Astrocyte (in vitro differentiated cells and primary cell): ENCODE results near the gene CLCNKA. TPM values are rescaled to one million over a fixed set of nuclear protein-coding genes. Genes with fewer than 3 reads are reported as not detected.

Experiments
- DNase-seq: peaks from one replicate; pipeline ENCODE4 v3.0.0-alpha.2; 2010; ENCODE audit warnings: low read depth
- FAIRE-seq: peaks from 2 replicates; lab custom pipeline; 2011; peaks lifted over from hg19 to GRCh38; lab: Jason Lieb, UNC
- H2AFZ ChIP-seq: 2 replicates; pipeline ENCODE4 v1.6.0; 2012; ENCODE audit warnings: low read depth, low read length, inconsistent platforms
- H3K27ac ChIP-seq: 2 replicates; pipeline ENCODE4 v1.5.1; 2011; ENCODE audit warnings: low read depth, low read length, inconsistent platforms
- H3K27me3 ChIP-seq: 2 replicates; pipeline ENCODE4 v1.6.0; 2011; ENCODE audit warnings: low read length, inconsistent platforms; ENCODE audit not compliant: insufficient read depth
- H3K36me3 ChIP-seq: 2 replicates; pipeline ENCODE4 v1.5.1; 2011; ENCODE audit warnings: low read length, inconsistent platforms; ENCODE audit not compliant: insufficient read depth
- H3K4me1 ChIP-seq: 2 replicates; pipeline ENCODE4 v1.5.1; 2011; ENCODE audit warnings: low read length, inconsistent platforms; ENCODE audit not compliant: insufficient read depth
- H3K4me2 ChIP-seq: 2 replicates; pipeline ENCODE4 v1.6.0; 2012; ENCODE audit warnings: low read length, inconsistent platforms
- H3K4me3 ChIP-seq: 2 replicates; pipeline ENCODE4 v1.5.1; 2011; ENCODE audit warnings: low read depth, mild to moderate bottlenecking, low read length, inconsistent platforms; ENCODE audit not compliant: insufficient read depth
- H3K79me2 ChIP-seq: 2 replicates; pipeline ENCODE4 v1.6.0; 2012; ENCODE audit warnings: mild to moderate bottlenecking, low read length, inconsistent platforms; ENCODE audit not compliant: insufficient read depth
- H3K9ac ChIP-seq: 2 replicates; pipeline ENCODE4 v1.6.0; 2012; ENCODE audit warnings: mild to moderate bottlenecking, low read length, inconsistent platforms
- H3K9me3 ChIP-seq: 2 replicates; pipeline ENCODE4 v1.5.1; 2012; ENCODE audit warnings: low read depth, mild to moderate bottlenecking, low read length, inconsistent platforms; ENCODE audit not compliant: insufficient read depth
- H4K20me1 ChIP-seq: 2 replicates; pipeline ENCODE4 v1.6.0; 2012; ENCODE audit warnings: low read length, inconsistent platforms; ENCODE audit not compliant: insufficient read depth
- H3K27ac Mint-ChIP-seq: one replicate; pipeline ENCODE4 v1.8.0; 2021; ENCODE audit warnings: mild to moderate bottlenecking, mixed read lengths; ENCODE audit not compliant: unreplicated experiment
- H3K27me3 Mint-ChIP-seq: one replicate; pipeline ENCODE4 v1.8.0; 2021; ENCODE audit warnings: low read depth, mixed read lengths; ENCODE audit not compliant: unreplicated experiment
- H3K36me3 Mint-ChIP-seq: one replicate; pipeline ENCODE4 v1.8.0; 2021; ENCODE audit warnings: low read depth, mixed read lengths; ENCODE audit not compliant: unreplicated experiment
- H3K4me1 Mint-ChIP-seq: one replicate; pipeline ENCODE4 v1.8.0; 2021; ENCODE audit warnings: low read depth, mixed read lengths; ENCODE audit not compliant: unreplicated experiment
- H3K4me3 Mint-ChIP-seq: one replicate; pipeline ENCODE4 v1.8.0; 2021; ENCODE audit warnings: mild to moderate bottlenecking, moderate library complexity, mixed read lengths; ENCODE audit not compliant: unreplicated experiment
- H3K9me3 Mint-ChIP-seq: one replicate; pipeline ENCODE4 v1.8.0; 2021; ENCODE audit warnings: mild to moderate bottlenecking, mixed read lengths; ENCODE audit not compliant: unreplicated experiment
- CTCF ChIP-seq: IDR thresholded peaks from 2 replicates; pipeline ENCODE4 v1.5.1; 2011; ENCODE audit warnings: low read depth, mild to moderate bottlenecking, inconsistent platforms, low read length, moderate library complexity; ENCODE audit not compliant: insufficient read depth
- EZH2 ChIP-seq: IDR thresholded peaks from 2 replicates; pipeline ENCODE4 v1.6.1; 2012; ENCODE audit warnings: mild to moderate bottlenecking, low read length, inconsistent platforms; ENCODE audit not compliant: insufficient read depth
- total RNA-seq: library from RNA; stranded (reverse); gene quantifications from 2 replicates; pipeline ENCODE4 v1.2.1, GENCODE V29; 2021

Gene CLCNKA
- total RNA-seq, 1 donor from 2014 or later = 0.16 TPM

GRCh38 chr1:16053781-16054502, 32.1 kb downstream of the CLCNKA start:
- FAIRE-seq (no peak), DNase-seq (no peak)
- H2AFZ ChIP-seq = no peak overlapping the region
- no peak overlapping the region for H3K9ac ChIP-seq
- H3K36me3 ChIP-seq = no peaks in the 10 kb centered on the region
- H3K27ac Mint-ChIP-seq = no peak overlapping the region
- H3K36me3 Mint-ChIP-seq = no peaks in the 10 kb centered on the region
- peaks cover 26% of the 10 kb centered on the region for H3K27me3 Mint-ChIP-seq
- H3K4me1 ChIP-seq = no peaks in the 10 kb centered on the region
- no peaks in the 10 kb centered on the region for H4K20me1 ChIP-seq
- no peaks in the 10 kb centered on the region for H3K79me2 ChIP-seq
- no peaks in the 10 kb centered on the region for H3K27me3 ChIP-seq
- no peaks in the 10 kb centered on the region for H3K9me3 Mint-ChIP-seq
- no peaks in the 10 kb centered on the region for H3K4me1 Mint-ChIP-seq
- H3K4me3 Mint-ChIP-seq = no peak overlapping the region
- H3K4me2 ChIP-seq = no peak overlapping the region
- H3K4me3 ChIP-seq = no peak overlapping the region
- H3K9me3 ChIP-seq = no peaks in the 10 kb centered on the region
- TF ChIP-seq CTCF (no peak), EZH2 (no peak)
- no peak overlapping the region for H3K27ac ChIP-seq

- Histone ChIP-seq H3K4me1 (no peaks in the 10 kb centered on the region), H3K9ac (no peak overlapping the region), H3K79me2 (no peaks in the 10 kb centered on the region), H3K4me2 (no peak overlapping the region), H3K4me3 (no peak overlapping the region), H2AFZ (no peak overlapping the region), H3K9me3 (no peaks in the 10 kb centered on the region), H4K20me1 (no peaks in the 10 kb centered on the region), H3K27ac (no peak overlapping the region), H3K36me3 (no peaks in the 10 kb centered on the region), H3K27me3 (no peaks in the 10 kb centered on the region)
- no peaks in the 10 kb centered on the region for H3K9me3 Mint-ChIP-seq
- H3K4me3 Mint-ChIP-seq = no peak overlapping the region
- no peak overlapping the region for H3K27ac Mint-ChIP-seq
- DNase-seq = no peak
- H3K27me3 Mint-ChIP-seq = peaks cover 26% of the 10 kb centered on the region
- no peaks in the 10 kb centered on the region for H3K4me1 Mint-ChIP-seq
- no peak for FAIRE-seq
- no peak for TF ChIP-seq EZH2
- no peak for TF ChIP-seq CTCF
- no peaks in the 10 kb centered on the region for H3K36me3 Mint-ChIP-seq
Measured at GRCh38 chr1:16054598-16055540, 33.0 kb downstream of the CLCNKA start.
